ENCODE data around the gene USF3. TPM values are rescaled to one million over a fixed set of nuclear protein-coding genes. Genes with fewer than 3 reads are reported as not detected.

Gene USF3
- total and polyA plus RNA-seq, 2 of the 13 experiments (the other 11 are each of a cell fraction or from before 2014, with no cell fraction given), result 6.3 to 15.2 TPM

- TF ChIP-seq ARID4A (CRISPR knock-in tag; IDR thresholded peaks at IDR 0.05; ENCODE audit: borderline replicate concordance) (no peak; the same call in 1 of the 2 replicates), ZFP82 (CRISPR knock-in tag; IDR thresholded peaks at IDR 0.05; ENCODE audit: borderline replicate concordance) (no peak), ZNF530 (CRISPR knock-in tag; IDR thresholded peaks at IDR 0.05; ENCODE audit: low read depth) (no peak), MBNL3 (CRISPR knock-in tag; conservative IDR thresholded peaks at IDR 0.05) (no peak), KDM5B (CRISPR knock-in tag; IDR thresholded peaks at IDR 0.05; ENCODE audit: borderline replicate concordance) (no peak), POLR2A (IDR thresholded peaks at IDR 0.05; ENCODE audit: insufficient read depth in 1 of 2, low read depth in 2 of 2, low read length in 2 of 2) (no peak; a peak in 1 of 4 replicates), ZNF234 (CRISPR knock-in tag; conservative IDR thresholded peaks at IDR 0.05) (no peak), ZNF614 (CRISPR knock-in tag; IDR thresholded peaks at IDR 0.05; ENCODE audit: borderline replicate concordance) (0 out of 2 replicates have a peak, but pooled peaks have one; percentile 30), MLX (CRISPR knock-in tag; IDR thresholded peaks at IDR 0.05) (no peak), NCOA5 (CRISPR knock-in tag; IDR thresholded peaks at IDR 0.05) (no peak), ERF (CRISPR knock-in tag; IDR thresholded peaks at IDR 0.05) (no peak), ZNF589 (CRISPR knock-in tag; conservative IDR thresholded peaks at IDR 0.05) (no peak), SOX13 (IDR thresholded peaks at IDR 0.05) (no peak), SOX13 (CRISPR knock-in tag; conservative IDR thresholded peaks at IDR 0.05 in 1 of 2, IDR thresholded peaks at IDR 0.05 in 1 of 2) (no peak), ZNF749 (CRISPR knock-in tag; IDR thresholded peaks at IDR 0.05; ENCODE audit: borderline replicate concordance) (no peak), ZSCAN31 (CRISPR knock-in tag; IDR thresholded peaks at IDR 0.05; ENCODE audit: low read depth) (0 out of 2 replicates have a peak, but pooled peaks have one; percentile 48), ZNF772 (CRISPR knock-in tag; IDR thresholded peaks at IDR 0.05) (0 out of 2 replicates have a peak, but pooled peaks have one; percentile 28), NAIF1 (CRISPR knock-in tag; IDR thresholded peaks at IDR 0.05; ENCODE audit: borderline replicate concordance) (0 out of 2 replicates have a peak, but pooled peaks have one; percentile 48), MXI1 (IDR thresholded peaks at IDR 0.05; ENCODE audit: borderline replicate concordance, low read depth, low read length) (no peak), ZBTB43 (CRISPR knock-in tag; conservative IDR thresholded peaks at IDR 0.05) (no peak)
- TF ChIP-seq, protein P1, sequence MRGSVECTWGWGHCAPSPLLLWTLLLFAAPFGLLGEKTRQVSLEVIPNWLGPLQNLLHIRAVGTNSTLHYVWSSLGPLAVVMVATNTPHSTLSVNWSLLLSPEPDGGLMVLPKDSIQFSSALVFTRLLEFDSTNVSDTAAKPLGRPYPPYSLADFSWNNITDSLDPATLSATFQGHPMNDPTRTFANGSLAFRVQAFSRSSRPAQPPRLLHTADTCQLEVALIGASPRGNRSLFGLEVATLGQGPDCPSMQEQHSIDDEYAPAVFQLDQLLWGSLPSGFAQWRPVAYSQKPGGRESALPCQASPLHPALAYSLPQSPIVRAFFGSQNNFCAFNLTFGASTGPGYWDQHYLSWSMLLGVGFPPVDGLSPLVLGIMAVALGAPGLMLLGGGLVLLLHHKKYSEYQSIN (CRISPR knock-in tag; IDR thresholded peaks at IDR 0.05; ENCODE audit: borderline replicate concordance), result no peak
- TF ChIP-seq, protein P2, sequence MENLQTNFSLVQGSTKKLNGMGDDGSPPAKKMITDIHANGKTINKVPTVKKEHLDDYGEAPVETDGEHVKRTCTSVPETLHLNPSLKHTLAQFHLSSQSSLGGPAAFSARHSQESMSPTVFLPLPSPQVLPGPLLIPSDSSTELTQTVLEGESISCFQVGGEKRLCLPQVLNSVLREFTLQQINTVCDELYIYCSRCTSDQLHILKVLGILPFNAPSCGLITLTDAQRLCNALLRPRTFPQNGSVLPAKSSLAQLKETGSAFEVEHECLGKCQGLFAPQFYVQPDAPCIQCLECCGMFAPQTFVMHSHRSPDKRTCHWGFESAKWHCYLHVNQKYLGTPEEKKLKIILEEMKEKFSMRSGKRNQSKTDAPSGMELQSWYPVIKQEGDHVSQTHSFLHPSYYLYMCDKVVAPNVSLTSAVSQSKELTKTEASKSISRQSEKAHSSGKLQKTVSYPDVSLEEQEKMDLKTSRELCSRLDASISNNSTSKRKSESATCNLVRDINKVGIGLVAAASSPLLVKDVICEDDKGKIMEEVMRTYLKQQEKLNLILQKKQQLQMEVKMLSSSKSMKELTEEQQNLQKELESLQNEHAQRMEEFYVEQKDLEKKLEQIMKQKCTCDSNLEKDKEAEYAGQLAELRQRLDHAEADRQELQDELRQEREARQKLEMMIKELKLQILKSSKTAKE (CRISPR knock-in tag; IDR thresholded peaks at IDR 0.05; ENCODE audit: borderline replicate concordance), result no peak
Measured at GRCh38 chr3:113662824-113663223, 33.6 kb downstream of the USF3 start (continued).
